Uterus (tissue), 2 donors: ENCODE data around the gene FGFR4.

Source experiments
- POLR2A ChIP-seq, 2 donors: fragments of 450-650 bp; IDR thresholded peaks; one replicate each; pipeline ENCODE4 v1.6.1; 2016; ENCODE audit warnings: antibody characterized with exemption in 2 of 2, mild to moderate bottlenecking in 1 of 2, moderate library complexity in 1 of 2
- TF ChIP-seq, protein P1 (sequence below), 4 experiments: fragments of 200-600 bp in 2 of 4; fragments of 450-650 bp in 2 of 4; sonication (generic) in 2 of 4; IDR thresholded peaks; one replicate each; pipeline ENCODE4 v1.5.1; 2016 to 2019; ENCODE audit warnings: antibody characterized with exemption in 4 of 4, mild to moderate bottlenecking in 2 of 4, moderate library complexity in 1 of 4

DNA sequence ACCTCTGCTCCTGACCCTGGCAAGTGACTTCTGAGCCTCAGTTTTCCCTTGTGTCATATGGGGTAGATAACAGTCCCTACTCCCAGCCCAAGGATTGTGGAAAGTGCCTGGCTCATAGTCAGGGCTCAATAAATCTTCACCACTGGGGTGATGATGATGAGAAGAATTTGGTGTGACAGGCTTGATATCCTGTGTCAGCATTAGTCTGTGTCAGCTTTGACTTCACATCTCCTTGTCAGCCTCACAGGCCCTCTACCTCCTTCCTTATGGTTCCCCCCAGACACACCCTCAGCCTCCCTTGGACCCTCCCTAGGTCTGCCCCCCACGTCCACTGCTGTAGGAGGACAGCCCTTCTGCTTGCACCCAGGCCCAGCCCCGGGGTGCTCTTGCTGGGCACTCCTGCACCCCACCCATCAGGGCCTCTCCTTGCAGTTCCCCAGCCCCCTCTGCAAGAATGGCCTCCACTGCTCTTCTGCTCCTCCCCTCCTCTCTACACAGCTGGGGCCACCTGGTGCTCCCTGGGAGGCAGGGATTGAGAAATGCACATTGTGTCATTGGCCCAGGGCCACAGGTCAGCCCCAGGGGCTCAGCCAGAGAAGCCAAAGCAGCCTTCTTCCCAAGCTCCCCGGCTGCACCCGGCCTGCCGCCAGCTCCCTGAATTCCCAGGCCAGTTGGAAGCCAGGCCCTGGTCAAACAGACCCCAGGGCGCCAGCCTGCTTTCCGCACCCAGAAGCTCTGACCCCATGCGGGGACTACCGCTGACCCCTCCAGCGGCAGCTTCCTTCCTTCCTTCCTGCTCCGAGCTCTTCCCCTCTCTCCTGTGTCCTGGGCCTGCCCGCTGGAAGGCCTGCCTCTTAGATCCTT, 7.7 kb downstream of the FGFR4 start:
- TF ChIP-seq, protein P1, sequence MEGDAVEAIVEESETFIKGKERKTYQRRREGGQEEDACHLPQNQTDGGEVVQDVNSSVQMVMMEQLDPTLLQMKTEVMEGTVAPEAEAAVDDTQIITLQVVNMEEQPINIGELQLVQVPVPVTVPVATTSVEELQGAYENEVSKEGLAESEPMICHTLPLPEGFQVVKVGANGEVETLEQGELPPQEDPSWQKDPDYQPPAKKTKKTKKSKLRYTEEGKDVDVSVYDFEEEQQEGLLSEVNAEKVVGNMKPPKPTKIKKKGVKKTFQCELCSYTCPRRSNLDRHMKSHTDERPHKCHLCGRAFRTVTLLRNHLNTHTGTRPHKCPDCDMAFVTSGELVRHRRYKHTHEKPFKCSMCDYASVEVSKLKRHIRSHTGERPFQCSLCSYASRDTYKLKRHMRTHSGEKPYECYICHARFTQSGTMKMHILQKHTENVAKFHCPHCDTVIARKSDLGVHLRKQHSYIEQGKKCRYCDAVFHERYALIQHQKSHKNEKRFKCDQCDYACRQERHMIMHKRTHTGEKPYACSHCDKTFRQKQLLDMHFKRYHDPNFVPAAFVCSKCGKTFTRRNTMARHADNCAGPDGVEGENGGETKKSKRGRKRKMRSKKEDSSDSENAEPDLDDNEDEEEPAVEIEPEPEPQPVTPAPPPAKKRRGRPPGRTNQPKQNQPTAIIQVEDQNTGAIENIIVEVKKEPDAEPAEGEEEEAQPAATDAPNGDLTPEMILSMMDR (IDR thresholded peaks at IDR 0.05): no peak
- no peak for TF ChIP-seq POLR2A (IDR thresholded peaks at IDR 0.05)
